ENCODE results near the gene AP5S1. TPM values are rescaled to one million over a fixed set of nuclear protein-coding genes. Genes with fewer than 3 reads are reported as not detected.

The AP5S1 gene
- total RNA-seq, 1 experiment from 2014 or later: 18.3 TPM

GRCh38 chr20:3783068-3783489 is 37.3 kb upstream of the AP5S1 start:
- Histone ChIP-seq H3F3A (ENCODE audit: insufficient read depth, low read depth) (peaks cover 24% of the 10 kb centered on the region), H3K9me2 (ENCODE audit: insufficient read depth) (no peaks in the 10 kb centered on the region), H3K9me3 (ENCODE audit: insufficient read depth, low read depth) (no peaks in the 10 kb centered on the region), H3K27ac (no peak overlapping the region), H2AFZ (no peak overlapping the region), H3K4me3 (no peak overlapping the region), H3K4me1 (replicated peaks; ENCODE audit: insufficient read depth) (peaks cover 42% of the 10 kb centered on the region), H4K20me1 (ENCODE audit: insufficient read depth) (peaks cover 38% of the 10 kb centered on the region), H3K79me2 (ENCODE audit: low read depth) (peaks cover 34% of the 10 kb centered on the region), H3K27me3 (ENCODE audit: insufficient read depth, low read depth) (no peaks in the 10 kb centered on the region), H3K36me3 (ENCODE audit: low read depth) (no peaks in the 10 kb centered on the region), H3K4me2 (peak overlapping the region; percentile 97; the same call in 1 of the 2 replicates)
- no peak for DNase-seq
- intact Hi-C loops (cut with micrococcal nuclease; ENCODE audit: unreplicated experiment): loop anchor here (5.0 to 10.0 kb wide), 3 partner anchors 106 to 322 kb away; partner anchors contain the start of gene RNF24
- ChIA-PET CTCF (interaction anchor here (0.6 kb wide), 1 partner anchor 43 kb away, joined by 3 read pairs; no protein-coding TSS in a partner anchor), POLR2A (ENCODE audit: unreplicated experiment) (no interaction called here)
- no TSS peak for BruUV-seq (replicated peaks)
- TF ChIP-seq CTCF (conservative IDR thresholded peaks at IDR 0.05): no peak
- TF ChIP-seq EZH2 (IDR thresholded peaks at IDR 0.05; ENCODE audit: low read depth): no peak

GRCh38 chr20:3783511-3784195 is 36.7 kb upstream of the AP5S1 start:
- ChIA-PET POLR2A (ENCODE audit: unreplicated experiment) (no interaction called here), CTCF (no interaction called here)
- BruUV-seq (replicated peaks): no TSS peak
- intact Hi-C loops (cut with micrococcal nuclease; ENCODE audit: unreplicated experiment): loop anchor here (5.0 to 10.0 kb wide), 3 partner anchors 106 to 321 kb away; partner anchors contain the start of gene RNF24
- Histone ChIP-seq H3K27ac (no peak overlapping the region), H3K4me2 (peak overlapping the region; percentile 97), H3F3A (ENCODE audit: insufficient read depth, low read depth) (peaks cover 24% of the 10 kb centered on the region), H3K4me1 (replicated peaks; ENCODE audit: insufficient read depth) (peaks cover 42% of the 10 kb centered on the region), H3K79me2 (ENCODE audit: low read depth) (peaks cover 34% of the 10 kb centered on the region), H3K36me3 (ENCODE audit: low read depth) (no peaks in the 10 kb centered on the region), H3K9me3 (ENCODE audit: insufficient read depth, low read depth) (no peaks in the 10 kb centered on the region), H2AFZ (no peak overlapping the region), H3K27me3 (ENCODE audit: insufficient read depth, low read depth) (no peaks in the 10 kb centered on the region), H4K20me1 (ENCODE audit: insufficient read depth) (peaks cover 38% of the 10 kb centered on the region), H3K9me2 (ENCODE audit: insufficient read depth) (no peaks in the 10 kb centered on the region), H3K4me3 (no peak overlapping the region)
- no peak for DNase-seq
- TF ChIP-seq EZH2 (IDR thresholded peaks at IDR 0.05; ENCODE audit: low read depth) (no peak), CTCF (conservative IDR thresholded peaks at IDR 0.05) (no peak)

GRCh38 chr20:3784216-3784853 is 36.0 kb upstream of the AP5S1 start:
- H3K4me3 ChIP-seq: no peak overlapping the region; the same call in 1 of the 2 replicates
- H3K79me2 ChIP-seq (ENCODE audit: low read depth): peaks cover 34% of the 10 kb centered on the region
- H3K27ac ChIP-seq: no peak overlapping the region
- intact Hi-C loops (cut with micrococcal nuclease; ENCODE audit: unreplicated experiment): loop anchor here (5.0 to 10.0 kb wide), 3 partner anchors 107 to 320 kb away; partner anchors contain the start of gene RNF24
- DNase-seq: no peak
- H4K20me1 ChIP-seq (ENCODE audit: insufficient read depth): peaks cover 38% of the 10 kb centered on the region
- peaks cover 24% of the 10 kb centered on the region for H3F3A ChIP-seq (ENCODE audit: insufficient read depth, low read depth)
- peak overlapping the region; percentile 97 for H3K4me2 ChIP-seq
- POLR2A ChIA-PET (ENCODE audit: unreplicated experiment): no interaction called here
- H3K27me3 ChIP-seq (ENCODE audit: insufficient read depth, low read depth): no peaks in the 10 kb centered on the region
- peaks cover 42% of the 10 kb centered on the region for H3K4me1 ChIP-seq (replicated peaks; ENCODE audit: insufficient read depth)
- H3K9me2 ChIP-seq (ENCODE audit: insufficient read depth): no peaks in the 10 kb centered on the region
- BruUV-seq (replicated peaks): TSS peak; percentile 17
- no peak for TF ChIP-seq CTCF (conservative IDR thresholded peaks at IDR 0.05)
- TF ChIP-seq EZH2 (IDR thresholded peaks at IDR 0.05; ENCODE audit: low read depth): no peak
- CTCF ChIA-PET: no interaction called here
- H3K9me3 ChIP-seq (ENCODE audit: insufficient read depth, low read depth): no peaks in the 10 kb centered on the region
- H3K36me3 ChIP-seq (ENCODE audit: low read depth): no peaks in the 10 kb centered on the region
- H2AFZ ChIP-seq: no peak overlapping the region

All from PC-9 (cell line).